Mucosa of stomach (tissue), 1 donor: ENCODE measurements around the gene DBI.
"Not testable (repeated sequence)": the region's sequence is repeated elsewhere in the genome, so short reads cannot be mapped to it uniquely, and the experiment has no call there.

ENCODE experiments used
- H3K27me3 ChIP-seq: one replicate; pipeline ENCODE4 v1.7.0; 2013; ENCODE audit warnings: mild to moderate bottlenecking, low read length; ENCODE audit not compliant: control insufficient read depth, insufficient read depth
- H3K36me3 ChIP-seq: one replicate; pipeline ENCODE4 v1.7.0; 2013; ENCODE audit warnings: low read length; ENCODE audit not compliant: control insufficient read depth, insufficient read depth
- H3K4me1 ChIP-seq: one replicate; pipeline ENCODE4 v1.7.0; 2013; ENCODE audit warnings: mild to moderate bottlenecking, low read length; ENCODE audit not compliant: control insufficient read depth, insufficient read depth
- H3K4me3 ChIP-seq: one replicate; pipeline ENCODE4 v1.7.0; 2013; ENCODE audit warnings: low read length
- H3K9ac ChIP-seq: one replicate; pipeline ENCODE4 v1.7.0; 2013; ENCODE audit warnings: mild to moderate bottlenecking, low read length, moderate library complexity
- H3K9me3 ChIP-seq: one replicate; pipeline ENCODE4 v1.7.0; 2013; ENCODE audit warnings: mild to moderate bottlenecking, low read length, moderate library complexity; ENCODE audit not compliant: control insufficient read depth
- donor health status: Pancreatic carcinoma.

The DBI gene

DNA sequence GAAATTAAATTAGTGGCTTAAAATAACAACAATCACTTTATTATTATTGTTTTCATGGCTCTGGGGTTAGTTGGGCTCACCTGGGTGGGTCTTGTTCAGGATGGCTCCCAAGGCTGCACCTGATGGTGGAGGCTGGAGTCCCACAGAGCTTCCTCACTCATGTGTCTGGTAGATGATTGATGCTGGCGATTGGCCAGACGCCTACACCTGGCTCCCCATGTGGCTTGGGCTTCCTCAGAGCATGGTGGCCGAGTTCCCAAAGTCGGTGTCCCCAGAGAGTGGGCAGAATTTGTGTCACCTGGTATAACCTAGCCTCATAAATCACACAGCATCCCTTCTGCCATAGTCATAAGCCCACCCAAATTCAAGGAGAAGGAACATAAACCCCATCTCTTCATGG is 18.2 kb downstream of the DBI start:
- no peak overlapping the region for H3K4me3 ChIP-seq
- H3K9me3 ChIP-seq = no peaks in the 10 kb centered on the region
- peaks cover 23% of the 10 kb centered on the region for H3K4me1 ChIP-seq
- no peaks in the 10 kb centered on the region for H3K36me3 ChIP-seq
- no peaks in the 10 kb centered on the region for H3K27me3 ChIP-seq
- H3K9ac ChIP-seq = no peak overlapping the region

DNA sequence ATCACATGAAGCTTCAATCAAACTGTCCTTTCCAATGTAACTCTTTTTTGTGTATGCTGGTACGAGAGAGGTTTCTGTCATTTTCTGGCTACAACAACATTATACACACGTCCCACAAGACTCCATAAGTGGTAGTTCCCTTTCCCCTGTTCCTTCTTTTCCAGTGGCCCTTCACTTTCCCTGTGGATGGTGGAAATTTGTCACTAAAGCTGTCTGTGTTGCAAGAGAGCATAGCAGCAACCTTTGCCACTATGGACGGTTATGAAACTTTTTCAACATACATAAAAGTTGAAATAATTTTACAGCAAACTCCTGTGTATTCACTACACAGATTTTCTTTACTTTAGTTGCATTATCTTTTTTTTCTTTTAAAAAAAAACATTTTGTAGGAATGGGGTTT is 18.7 kb downstream of the DBI start:
- H3K9ac ChIP-seq = no peak overlapping the region
- peaks cover 23% of the 10 kb centered on the region for H3K4me1 ChIP-seq
- H3K9me3 ChIP-seq = no peaks in the 10 kb centered on the region
- no peaks in the 10 kb centered on the region for H3K36me3 ChIP-seq
- no peak overlapping the region for H3K4me3 ChIP-seq
- no peaks in the 10 kb centered on the region for H3K27me3 ChIP-seq

DNA sequence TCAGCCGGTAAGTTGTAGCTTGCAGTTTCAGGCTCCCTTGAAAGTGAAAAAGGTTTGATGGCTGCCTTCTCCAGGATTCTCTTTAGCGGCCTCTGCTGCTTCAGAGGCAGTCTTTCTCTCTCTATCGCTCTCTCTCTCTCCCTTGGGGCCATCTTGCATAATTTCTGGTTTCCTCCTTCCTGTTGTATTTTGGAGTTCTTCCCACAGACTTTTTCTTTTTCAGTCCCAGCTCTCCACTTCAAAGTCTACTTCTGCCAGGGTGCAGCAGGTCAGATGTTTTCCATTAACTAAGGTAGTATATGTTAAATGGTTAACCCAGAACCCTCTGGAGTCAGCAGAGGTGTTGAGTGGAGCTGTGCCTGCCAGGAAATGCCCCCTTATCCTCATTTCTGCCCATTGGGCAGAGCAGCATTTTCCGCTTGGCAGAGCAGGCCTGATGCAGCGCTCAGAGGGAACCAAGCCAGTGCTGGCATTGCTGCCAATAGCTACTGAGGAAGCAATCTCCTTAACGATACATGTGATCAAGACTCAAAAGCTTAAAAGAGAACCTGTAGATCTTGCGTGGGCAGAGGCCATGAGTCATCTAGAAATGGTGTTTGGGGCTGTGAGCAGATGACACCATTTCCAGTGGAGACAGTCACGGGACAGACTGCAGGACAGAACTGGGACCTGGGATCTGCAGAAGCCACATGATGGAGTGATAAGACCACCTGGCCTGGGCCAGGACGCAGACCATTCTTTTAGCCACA is 20.8 kb downstream of the DBI start:
- H3K9me3 ChIP-seq = no peaks in the 10 kb centered on the region
- H3K4me1 ChIP-seq = peaks cover 23% of the 10 kb centered on the region
- H3K9ac ChIP-seq = no peak overlapping the region
- H3K36me3 ChIP-seq = no peaks in the 10 kb centered on the region
- H3K4me3 ChIP-seq = no peak overlapping the region
- H3K27me3 ChIP-seq = no peaks in the 10 kb centered on the region

DNA sequence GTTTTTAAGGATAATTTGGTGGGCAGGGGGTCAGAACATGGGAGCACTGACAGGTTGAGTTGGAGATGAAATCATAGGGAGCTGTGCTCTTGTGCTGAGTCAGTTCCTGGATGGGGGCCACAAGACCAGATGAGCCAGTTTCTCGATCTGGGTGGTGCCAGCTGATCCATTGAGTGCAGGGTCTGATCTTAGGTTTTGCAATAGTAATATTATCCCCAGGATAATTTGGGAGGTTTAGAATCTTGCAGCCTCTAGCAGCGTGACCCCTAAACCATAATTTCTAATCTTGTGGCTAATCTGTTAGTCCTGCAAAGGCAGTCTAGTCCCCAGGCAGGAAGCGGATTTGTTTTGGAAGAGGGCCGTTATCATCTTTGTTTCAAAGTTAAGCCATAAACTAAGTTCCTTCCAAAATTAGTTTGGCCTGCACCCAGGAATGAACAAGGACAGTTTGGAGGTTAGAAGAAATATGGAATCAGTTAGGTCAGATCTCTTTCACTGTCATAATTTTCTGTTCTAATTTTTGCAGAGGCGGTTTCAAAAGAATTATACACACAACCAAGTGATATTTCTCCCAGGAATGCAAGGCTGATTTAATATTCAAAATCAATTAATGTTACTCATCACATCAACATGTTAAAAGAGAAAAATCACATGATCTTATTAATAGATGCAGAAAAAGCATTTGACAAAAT is 23.0 kb downstream of the DBI start:
- Histone ChIP-seq H3K4me1 (peaks cover 17% of the 10 kb centered on the region), H3K9me3 (no peaks in the 10 kb centered on the region), H3K9ac (no peak overlapping the region), H3K4me3 (no peak overlapping the region), H3K36me3 (no peaks in the 10 kb centered on the region), H3K27me3 (no peaks in the 10 kb centered on the region)

DNA sequence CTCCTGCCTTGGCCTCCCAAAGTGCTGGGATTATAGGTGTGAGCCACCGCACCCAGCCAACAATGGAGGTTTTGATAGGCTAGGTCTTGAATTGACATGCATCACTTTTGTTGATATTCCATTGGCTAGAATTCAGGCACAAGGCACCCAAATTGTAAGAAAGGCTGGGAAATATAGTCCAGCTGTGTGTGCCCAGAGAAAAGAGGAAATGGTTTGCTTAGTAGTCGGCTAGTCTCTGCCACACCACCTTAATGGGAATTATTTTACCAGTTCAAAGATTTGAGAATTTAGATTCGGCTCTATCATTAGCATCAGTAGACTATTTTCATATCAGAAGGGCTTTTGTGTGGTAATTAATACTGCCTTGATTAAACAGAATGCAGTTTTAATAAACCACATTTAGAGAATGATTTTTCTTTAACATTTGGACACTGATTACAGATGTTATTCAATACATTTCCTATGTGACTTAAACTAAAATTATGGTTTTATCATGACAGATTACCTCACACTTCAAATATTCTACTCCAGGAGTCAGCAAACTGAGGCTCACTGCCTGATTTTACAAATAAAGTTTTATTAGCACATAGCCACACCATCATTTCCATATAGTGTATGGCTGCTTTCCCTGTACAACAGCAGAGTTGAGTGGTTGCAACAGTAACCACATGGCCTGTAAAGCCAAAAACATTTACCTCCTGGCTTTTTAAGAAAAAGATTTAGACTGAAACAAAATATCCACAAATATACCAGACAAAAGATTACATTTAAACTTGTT is 27.4 kb downstream of the DBI start:
- H3K9ac ChIP-seq = no peak overlapping the region
- no peaks in the 10 kb centered on the region for H3K27me3 ChIP-seq
- H3K4me3 ChIP-seq = no peak overlapping the region
- no peaks in the 10 kb centered on the region for H3K36me3 ChIP-seq
- no peaks in the 10 kb centered on the region for H3K9me3 ChIP-seq
- peaks cover 9% of the 10 kb centered on the region for H3K4me1 ChIP-seq

DNA sequence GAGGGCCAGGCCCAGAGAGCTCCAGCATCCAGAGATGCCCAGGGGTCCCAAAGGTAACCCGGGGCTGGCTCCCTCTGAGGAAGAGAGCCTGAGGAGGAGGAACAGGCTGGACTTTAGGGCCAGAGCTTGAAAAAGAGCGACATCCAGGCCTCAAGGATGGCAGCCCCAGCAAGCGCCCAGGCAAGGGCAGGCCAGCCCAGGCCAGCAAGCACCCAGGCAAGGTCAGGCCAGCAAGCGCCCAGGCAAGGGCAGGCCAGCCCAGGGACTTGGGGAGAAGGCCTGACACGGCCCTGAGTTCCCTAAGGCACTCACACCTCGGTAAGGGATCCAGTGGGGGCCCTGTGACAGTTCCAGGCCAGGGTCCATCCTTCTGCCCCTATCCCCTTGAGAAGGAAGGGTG is 30.4 kb downstream of the DBI start:
- Histone ChIP-seq H3K36me3 (no peaks in the 10 kb centered on the region), H3K4me1 (no peaks in the 10 kb centered on the region), H3K27me3 (no peaks in the 10 kb centered on the region), H3K4me3 (no peak overlapping the region), H3K9me3 (no peaks in the 10 kb centered on the region), H3K9ac (no peak overlapping the region)

DNA sequence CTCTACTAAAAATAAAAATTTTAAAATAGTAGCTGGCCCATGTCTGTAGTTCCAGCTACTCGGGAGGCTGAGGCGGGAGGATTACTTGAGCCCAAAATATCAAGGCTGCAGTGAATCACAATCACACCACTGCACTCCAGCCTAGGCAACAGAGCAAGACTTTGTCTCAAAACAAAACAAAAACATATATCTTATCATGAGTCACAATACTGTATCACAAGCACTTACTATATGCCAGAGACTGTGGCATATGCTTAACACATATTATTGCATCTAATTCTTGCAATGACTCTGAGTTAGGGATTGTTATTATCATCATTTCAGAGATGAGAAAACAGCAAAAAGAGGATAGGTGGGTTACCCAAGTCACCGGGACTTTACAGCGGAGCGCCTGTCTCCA is 35.3 kb downstream of the DBI start:
- H3K36me3 ChIP-seq = no peaks in the 10 kb centered on the region
- H3K9me3 ChIP-seq = no peaks in the 10 kb centered on the region
- no peaks in the 10 kb centered on the region for H3K27me3 ChIP-seq
- peaks cover 12% of the 10 kb centered on the region for H3K4me1 ChIP-seq
- no peak overlapping the region for H3K9ac ChIP-seq
- no peak overlapping the region for H3K4me3 ChIP-seq

DNA sequence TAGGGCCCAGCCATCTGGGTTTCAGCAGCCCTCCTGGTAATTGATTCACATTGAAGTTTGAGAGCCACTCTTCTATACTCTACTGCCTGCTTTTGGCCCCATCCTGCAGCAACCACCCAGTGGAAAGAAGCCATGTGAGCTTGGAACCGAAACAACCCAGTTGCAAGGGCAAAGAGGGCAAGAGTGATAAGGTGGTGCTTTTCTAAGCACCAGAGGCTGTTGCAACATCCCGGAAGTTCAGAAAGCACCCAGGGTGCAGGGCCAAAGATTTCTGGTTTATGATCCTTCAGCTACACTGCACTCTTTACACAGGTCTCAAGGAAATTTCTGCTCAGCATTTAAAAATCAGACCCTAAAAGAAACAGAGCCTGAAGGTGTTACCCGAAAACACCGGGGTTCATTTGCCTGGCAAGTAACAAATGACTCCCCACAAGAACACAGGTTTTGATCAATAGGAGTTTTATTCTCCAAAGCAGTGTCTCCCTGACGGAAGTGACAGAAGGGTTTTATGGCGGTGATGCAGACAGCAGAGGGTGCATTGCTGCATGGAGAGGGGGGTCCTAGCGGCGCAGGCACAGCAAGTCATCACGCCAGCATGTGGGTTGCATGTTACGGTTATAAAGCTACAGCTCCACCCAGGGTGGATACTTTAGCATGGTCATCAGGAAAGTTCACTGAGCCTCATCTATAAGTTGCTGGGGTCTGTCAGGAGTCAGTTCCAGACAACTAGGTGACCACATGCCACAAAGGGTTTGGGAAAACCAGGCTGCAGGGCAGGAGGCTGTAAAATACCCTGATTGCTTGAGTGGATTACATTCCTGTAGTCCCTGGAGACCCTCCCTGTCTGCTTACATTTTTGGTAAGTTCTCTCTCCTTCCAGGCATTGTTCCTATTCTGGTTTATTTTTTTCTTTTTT is 36.1 kb downstream of the DBI start:
- peak overlapping the region; percentile 33 for H3K9ac ChIP-seq
- no peaks in the 10 kb centered on the region for H3K9me3 ChIP-seq
- no peaks in the 10 kb centered on the region for H3K36me3 ChIP-seq
- no peak overlapping the region for H3K4me3 ChIP-seq
- no peaks in the 10 kb centered on the region for H3K27me3 ChIP-seq
- peaks cover 19% of the 10 kb centered on the region for H3K4me1 ChIP-seq

DNA sequence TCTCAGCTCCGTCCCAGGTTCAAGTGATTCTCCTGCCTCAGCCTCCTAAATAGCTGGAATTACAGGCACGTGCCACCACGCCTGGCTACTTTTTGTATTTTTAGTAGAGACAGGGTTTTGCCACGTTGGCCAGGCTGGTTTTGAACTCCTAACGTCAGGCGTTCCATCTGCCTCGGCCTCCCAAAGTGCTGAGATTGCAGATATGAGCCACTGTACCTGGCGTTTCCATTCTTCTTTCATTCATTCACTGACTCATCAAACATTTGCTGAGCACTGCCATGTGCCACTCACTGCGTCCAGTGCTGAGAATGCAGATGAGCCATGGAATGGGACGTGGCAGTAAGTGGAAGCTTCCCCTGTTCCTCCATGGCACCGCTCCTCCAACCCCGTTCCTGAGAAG is 36.8 kb downstream of the DBI start:
- H3K9me3 ChIP-seq = not testable (repeated sequence)

DNA sequence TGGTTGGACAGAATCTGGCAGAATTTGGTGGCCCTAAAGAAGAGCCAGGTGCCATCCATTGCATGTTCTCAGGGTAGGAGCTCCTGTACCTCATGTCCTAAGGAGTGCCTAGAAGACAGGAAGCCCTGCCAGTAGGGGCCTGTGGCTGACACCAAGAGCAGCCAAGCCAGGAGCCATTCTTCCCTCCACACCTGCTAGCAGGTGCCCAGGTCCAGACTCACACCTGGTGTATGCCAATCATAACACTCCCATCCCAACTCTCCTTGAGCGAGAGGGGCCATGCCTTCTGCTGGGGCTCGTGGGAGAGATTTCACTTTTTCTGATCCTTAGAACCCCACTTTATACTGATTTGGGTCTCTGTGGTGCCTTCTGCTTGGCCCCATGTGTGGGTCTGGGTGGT is 38.4 kb downstream of the DBI start:
- Histone ChIP-seq H3K4me3 (no peak overlapping the region), H3K27me3 (no peaks in the 10 kb centered on the region), H3K36me3 (no peaks in the 10 kb centered on the region), H3K9me3 (no peaks in the 10 kb centered on the region), H3K9ac (no peak overlapping the region), H3K4me1 (peaks cover 24% of the 10 kb centered on the region)

More for the DNA sequence above, 36.8 kb downstream of the DBI start:
- H3K27me3 ChIP-seq, H3K36me3 ChIP-seq, H3K4me3 ChIP-seq, H3K9ac ChIP-seq: not testable (repeated sequence)
- peaks cover 24% of the 10 kb centered on the region for H3K4me1 ChIP-seq

DNA sequence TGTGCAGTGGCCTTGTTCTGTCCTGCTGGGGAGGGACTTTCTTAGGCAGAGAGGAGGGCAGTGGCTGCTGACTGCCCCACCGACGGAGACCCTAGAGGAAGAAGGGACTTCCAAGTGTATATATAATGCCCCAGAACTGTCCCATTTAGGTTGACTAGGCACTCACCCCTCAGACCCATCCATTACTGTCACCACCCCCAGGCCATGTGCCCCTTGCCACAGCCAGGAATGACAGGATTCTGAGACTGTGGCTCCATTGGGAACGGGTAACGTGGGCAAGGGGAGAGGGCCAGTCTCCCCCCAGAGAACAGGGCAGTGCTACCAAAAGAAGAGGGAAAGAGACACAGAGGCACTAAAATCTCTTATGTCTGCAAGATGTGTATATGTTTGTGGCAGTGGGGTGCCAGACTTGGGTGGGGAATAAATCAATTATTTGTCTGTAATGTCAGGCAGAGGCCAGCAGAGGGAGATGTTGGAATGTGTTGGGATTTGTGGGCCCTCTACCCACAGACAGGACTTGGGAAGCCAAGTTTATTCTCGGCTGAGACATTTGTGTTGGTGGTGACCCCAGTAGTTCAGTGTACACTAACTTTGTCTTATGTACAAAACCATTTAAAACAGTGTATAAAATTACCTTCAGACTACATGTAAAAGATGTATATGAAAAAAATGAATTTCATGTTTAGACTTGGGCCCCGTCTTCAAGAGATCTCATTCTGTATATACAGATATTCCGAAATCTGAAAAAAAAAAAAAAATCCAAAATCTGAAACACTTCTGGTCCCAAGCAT is 40.8 kb downstream of the DBI start:
- Histone ChIP-seq H3K9me3 (no peaks in the 10 kb centered on the region), H3K9ac (peak overlapping the region; percentile 2), H3K27me3 (no peaks in the 10 kb centered on the region), H3K4me1 (peaks cover 20% of the 10 kb centered on the region), H3K36me3 (no peaks in the 10 kb centered on the region), H3K4me3 (no peak overlapping the region)
